GM12872 (cell line): ENCODE results near the gene C6orf47.

Source experiments
- CTCF ChIP-seq: IDR thresholded peaks from 3 replicates; pipeline ENCODE4 v1.5.1; 2011; ENCODE audit warnings: low read depth, mild to moderate bottlenecking, low read length, moderate library complexity; ENCODE audit not compliant: insufficient read depth

The C6orf47 gene

GRCh38 chr6:31609519-31610406 lies 50.8 kb downstream of the C6orf47 start:
- TF ChIP-seq CTCF = no peak
